Right lobe of liver (tissue), 4 donors: ENCODE results near the gene DNAJA4.

Source experiments
- POLR2A ChIP-seq: fragments of 450-650 bp; IDR thresholded peaks from one replicate; pipeline ENCODE4 v1.6.1; 2017; ENCODE audit warnings: antibody characterized with exemption, mild to moderate bottlenecking
- TF ChIP-seq, protein P1 (sequence below), 4 donors: fragments of 200-600 bp in 3 of 4; fragments of 450-650 bp in 1 of 4; IDR thresholded peaks; one replicate each; pipeline versions ENCODE4 v1.5.1 to v1.8.0; 2016 to 2022; ENCODE audit warnings: antibody characterized with exemption in 4 of 4, mild to moderate bottlenecking in 2 of 4
- donor health status: DM: no; HTN: no; CAD: no.
- donor health status: DM: no; HTN: no; CAD: no.
- donor health status: DM: no; HTN: yes; CAD: no.

DNA sequence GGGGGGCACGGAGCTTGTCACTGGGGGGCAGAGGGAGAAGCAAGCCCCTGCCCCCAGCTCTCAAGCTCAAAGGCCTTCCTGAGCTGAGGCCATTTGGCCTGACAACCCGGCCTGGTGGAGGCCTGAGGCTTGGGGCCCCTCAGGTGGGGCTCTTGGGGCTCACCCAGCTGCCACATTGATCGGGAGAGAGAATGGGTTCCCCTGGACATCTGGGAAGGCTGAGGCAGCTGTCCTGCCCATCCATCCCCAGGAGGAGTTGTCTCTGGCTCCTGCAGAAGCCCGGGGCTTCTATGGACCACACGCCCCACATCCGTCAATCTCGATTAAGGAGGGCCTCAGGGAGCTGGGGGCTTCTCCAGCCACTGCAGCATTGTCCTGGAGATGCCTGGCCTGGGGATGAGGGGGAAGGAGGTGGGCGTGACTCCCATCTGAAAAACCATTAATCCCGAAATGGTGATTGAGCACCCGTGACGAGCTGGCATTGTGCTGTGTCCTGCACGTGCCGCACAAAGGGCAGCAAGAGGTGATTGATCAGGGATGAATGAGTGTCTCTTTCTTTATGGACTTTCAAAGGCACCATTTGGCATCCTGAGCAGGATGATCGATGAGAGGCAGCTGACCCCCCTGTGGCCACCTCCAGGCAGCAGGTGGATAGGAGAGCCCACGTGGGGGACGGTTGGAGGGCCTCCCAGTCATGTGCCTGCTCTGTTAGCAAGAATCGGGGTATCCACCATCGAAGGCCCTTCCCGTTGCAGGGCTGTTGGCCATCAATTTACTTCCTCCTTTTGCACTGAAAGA, 58.6 kb downstream of the DNAJA4 start:
- TF ChIP-seq, protein P1, sequence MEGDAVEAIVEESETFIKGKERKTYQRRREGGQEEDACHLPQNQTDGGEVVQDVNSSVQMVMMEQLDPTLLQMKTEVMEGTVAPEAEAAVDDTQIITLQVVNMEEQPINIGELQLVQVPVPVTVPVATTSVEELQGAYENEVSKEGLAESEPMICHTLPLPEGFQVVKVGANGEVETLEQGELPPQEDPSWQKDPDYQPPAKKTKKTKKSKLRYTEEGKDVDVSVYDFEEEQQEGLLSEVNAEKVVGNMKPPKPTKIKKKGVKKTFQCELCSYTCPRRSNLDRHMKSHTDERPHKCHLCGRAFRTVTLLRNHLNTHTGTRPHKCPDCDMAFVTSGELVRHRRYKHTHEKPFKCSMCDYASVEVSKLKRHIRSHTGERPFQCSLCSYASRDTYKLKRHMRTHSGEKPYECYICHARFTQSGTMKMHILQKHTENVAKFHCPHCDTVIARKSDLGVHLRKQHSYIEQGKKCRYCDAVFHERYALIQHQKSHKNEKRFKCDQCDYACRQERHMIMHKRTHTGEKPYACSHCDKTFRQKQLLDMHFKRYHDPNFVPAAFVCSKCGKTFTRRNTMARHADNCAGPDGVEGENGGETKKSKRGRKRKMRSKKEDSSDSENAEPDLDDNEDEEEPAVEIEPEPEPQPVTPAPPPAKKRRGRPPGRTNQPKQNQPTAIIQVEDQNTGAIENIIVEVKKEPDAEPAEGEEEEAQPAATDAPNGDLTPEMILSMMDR (IDR thresholded peaks at IDR 0.05) = no peak
- TF ChIP-seq POLR2A = no peak
